GM12875 (cell line): ENCODE results near the gene HS6ST2.

Experiments
- H3K4me3 ChIP-seq: one replicate; pipeline ENCODE4 v1.5.1; 2011; ENCODE audit warnings: low read depth, low read length, control low read depth
- CTCF ChIP-seq: IDR thresholded peaks from 2 replicates; pipeline ENCODE4 v1.5.1; 2011; ENCODE audit warnings: low read depth, mild to moderate bottlenecking, control low read depth, inconsistent platforms, low read length, moderate library complexity, borderline replicate concordance; ENCODE audit not compliant: insufficient read depth

The HS6ST2 gene

GRCh38 chrX:132742246-132742645, 216.2 kb downstream of the HS6ST2 start:
- no peak for TF ChIP-seq CTCF
- H3K4me3 ChIP-seq = no peak overlapping the region

- TF ChIP-seq CTCF = no peak
- H3K4me3 ChIP-seq = no peak overlapping the region
Observed at GRCh38 chrX:132741689-132742088, 216.7 kb downstream of the HS6ST2 start.

- TF ChIP-seq CTCF = peak; percentile 58
- H3K4me3 ChIP-seq = no peak overlapping the region
Observed at GRCh38 chrX:132740316-132741123, 217.9 kb downstream of the HS6ST2 start.

- H3K4me3 ChIP-seq = no peak overlapping the region
- no peak for TF ChIP-seq CTCF
Observed at GRCh38 chrX:132738951-132739350, 219.5 kb downstream of the HS6ST2 start.

- no peak overlapping the region for H3K4me3 ChIP-seq
- TF ChIP-seq CTCF = no peak
Observed at GRCh38 chrX:132737743-132738142, 220.7 kb downstream of the HS6ST2 start.

GRCh38 chrX:132732236-132732635, 226.2 kb downstream of the HS6ST2 start:
- H3K4me3 ChIP-seq = no peak overlapping the region
- no peak for TF ChIP-seq CTCF

- TF ChIP-seq CTCF = no peak
- H3K4me3 ChIP-seq = no peak overlapping the region
Observed at GRCh38 chrX:132730726-132731125, 227.7 kb downstream of the HS6ST2 start.
